Measurements from ENCODE around the gene TOMM7.

- TF ChIP-seq POLR2AphosphoS5 (IDR thresholded peaks at IDR 0.05; ENCODE audit: low read depth), result no peak
- TF ChIP-seq CTCF (IDR thresholded peaks at IDR 0.05; ENCODE audit: insufficient read depth, low read length), result no peak
- no peak for TF ChIP-seq REST (IDR thresholded peaks at IDR 0.05; ENCODE audit: insufficient replicate concordance, low read depth)
- TF ChIP-seq GABPA (IDR thresholded peaks at IDR 0.05; ENCODE audit: low read depth), result no peak
- TF ChIP-seq SPI1 (IDR thresholded peaks at IDR 0.05; ENCODE audit: borderline replicate concordance, low read depth), result no peak
Observed at GRCh38 chr7:22765609-22766008, 57.0 kb downstream of the TOMM7 start.
